Loucy (cell line): ENCODE measurements around the gene EVI2B.

Experiments used
- EZH2phosphoT487 ChIP-seq: fragments of 200-600 bp; IDR thresholded peaks from 2 replicates; pipeline ENCODE4 v1.6.1; 2018; ENCODE audit warnings: antibody characterized with exemption, mild to moderate bottlenecking, moderate library complexity, borderline replicate concordance
- TF ChIP-seq, protein P1 (sequence below): fragments of 200-600 bp; sonication (generic); conservative IDR thresholded peaks from 2 replicates; pipeline ENCODE4 v1.5.1; 2014; ENCODE audit warnings: mild to moderate bottlenecking, antibody characterized with exemption, low read length

DNA sequence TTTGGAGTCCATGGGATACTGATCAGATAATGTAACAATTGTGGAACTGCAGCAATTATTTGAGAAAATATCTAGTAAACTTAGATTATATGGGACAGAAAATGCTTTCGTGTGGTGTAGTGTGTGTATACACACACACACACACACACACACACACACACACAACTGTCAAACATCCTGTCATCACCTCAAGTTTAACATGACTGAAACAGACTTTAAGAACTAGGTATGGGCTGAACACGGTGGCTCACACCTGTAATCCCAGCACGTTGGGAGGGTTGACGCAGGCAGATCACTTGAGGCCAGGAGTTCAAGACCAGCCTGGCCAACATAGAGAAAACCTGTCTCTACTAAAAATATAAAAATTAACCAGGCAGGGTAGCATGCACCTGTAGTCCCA lies 8.1 kb upstream of the EVI2B start:
- TF ChIP-seq, protein P1, sequence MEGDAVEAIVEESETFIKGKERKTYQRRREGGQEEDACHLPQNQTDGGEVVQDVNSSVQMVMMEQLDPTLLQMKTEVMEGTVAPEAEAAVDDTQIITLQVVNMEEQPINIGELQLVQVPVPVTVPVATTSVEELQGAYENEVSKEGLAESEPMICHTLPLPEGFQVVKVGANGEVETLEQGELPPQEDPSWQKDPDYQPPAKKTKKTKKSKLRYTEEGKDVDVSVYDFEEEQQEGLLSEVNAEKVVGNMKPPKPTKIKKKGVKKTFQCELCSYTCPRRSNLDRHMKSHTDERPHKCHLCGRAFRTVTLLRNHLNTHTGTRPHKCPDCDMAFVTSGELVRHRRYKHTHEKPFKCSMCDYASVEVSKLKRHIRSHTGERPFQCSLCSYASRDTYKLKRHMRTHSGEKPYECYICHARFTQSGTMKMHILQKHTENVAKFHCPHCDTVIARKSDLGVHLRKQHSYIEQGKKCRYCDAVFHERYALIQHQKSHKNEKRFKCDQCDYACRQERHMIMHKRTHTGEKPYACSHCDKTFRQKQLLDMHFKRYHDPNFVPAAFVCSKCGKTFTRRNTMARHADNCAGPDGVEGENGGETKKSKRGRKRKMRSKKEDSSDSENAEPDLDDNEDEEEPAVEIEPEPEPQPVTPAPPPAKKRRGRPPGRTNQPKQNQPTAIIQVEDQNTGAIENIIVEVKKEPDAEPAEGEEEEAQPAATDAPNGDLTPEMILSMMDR: no peak
- no peak for TF ChIP-seq EZH2phosphoT487
